HepG2 (cell line): ENCODE measurements around the gene C9orf43. TPM values are rescaled to one million over a fixed set of nuclear protein-coding genes. Genes with fewer than 3 reads are reported as not detected.

Experiments
- AHR ChIP-seq: IDR thresholded peaks from 2 replicates; pipeline ENCODE4 v1.6.1; 2018; ENCODE audit warnings: missing genetic modification reagents, missing compliant biosample characterization
- FOXO4 ChIP-seq: sonication (generic); formaldehyde crosslinking; conservative IDR thresholded peaks from 2 replicates; pipeline ENCODE4 v1.8.1; 2023; ENCODE audit warnings: missing genetic modification reagents
- HOXD1 ChIP-seq: sonication (generic); formaldehyde crosslinking; IDR thresholded peaks from 2 replicates; pipeline ENCODE4 v1.5.0; 2020; ENCODE audit warnings: missing genetic modification reagents
- KDM6A ChIP-seq: IDR thresholded peaks from 2 replicates; pipeline ENCODE4 v1.6.1; 2016; ENCODE audit warnings: low read depth
- MLXIP ChIP-seq: sonication (generic); formaldehyde crosslinking; IDR thresholded peaks from 2 replicates; pipeline ENCODE4 v1.9.0; 2021; ENCODE audit warnings: missing genetic modification reagents, borderline replicate concordance
- NFE2L2 ChIP-seq: fragments of 150-350 bp; IDR thresholded peaks from 2 replicates; pipeline ENCODE4 v1.6.1; 2014; ENCODE audit warnings: low read length
- PAWR ChIP-seq: sonication (generic); formaldehyde crosslinking; IDR thresholded peaks from 2 replicates; pipeline ENCODE4 v1.4.0; 2020; ENCODE audit warnings: missing genetic modification reagents, mild to moderate bottlenecking, borderline replicate concordance
- SALL2 ChIP-seq: sonication (generic); formaldehyde crosslinking; IDR thresholded peaks from 2 replicates; pipeline ENCODE4 v1.8.1; 2023; ENCODE audit warnings: mild to moderate bottlenecking, missing genetic modification reagents, inconsistent platforms
- SMC3 ChIP-seq: IDR thresholded peaks from 2 replicates; pipeline ENCODE4 v1.6.1; 2011; ENCODE audit warnings: low read length, improper control_type of control experiment
- SRSF1 ChIP-seq: fragments of 200-400 bp; formaldehyde crosslinking; optimal IDR thresholded peaks from 2 replicates; pipeline ENCODE3; 2017; ENCODE audit warnings: mild to moderate bottlenecking, low read depth, low read length, moderate library complexity
- ZNF101 ChIP-seq: sonication (generic); formaldehyde crosslinking; IDR thresholded peaks from 2 replicates; pipeline ENCODE4 v1.4.0; 2020; ENCODE audit warnings: mild to moderate bottlenecking, low read depth, missing genetic modification reagents, borderline replicate concordance
- ZNF280D ChIP-seq: sonication (generic); formaldehyde crosslinking; IDR thresholded peaks from 2 replicates; pipeline ENCODE4 v1.5.1; 2020; ENCODE audit warnings: mild to moderate bottlenecking, missing genetic modification reagents
- ZNF34 ChIP-seq: sonication (generic); formaldehyde crosslinking; IDR thresholded peaks from 2 replicates; pipeline ENCODE4 v1.4.0; 2020; ENCODE audit warnings: mild to moderate bottlenecking, missing genetic modification reagents, borderline replicate concordance
- ZNF407 ChIP-seq: sonication (generic); formaldehyde crosslinking; IDR thresholded peaks from one replicate; pipeline ENCODE4 v1.5.1; 2020; ENCODE audit warnings: mild to moderate bottlenecking, missing genetic modification reagents; ENCODE audit errors: not compliant biosample characterization
- ZNF546 ChIP-seq: sonication (generic); formaldehyde crosslinking; conservative IDR thresholded peaks from 2 replicates; pipeline ENCODE4 v1.8.1; 2023; ENCODE audit warnings: mild to moderate bottlenecking, missing genetic modification reagents
- polyA plus RNA-seq, 8 experiments: library from polyadenylated mRNA; depleted of rRNA in 3 of 8; stranded (reverse) in 7 of 8; unstranded in 1 of 8; fragments of >200 nt; fragmentation: Illumina TruSeq in 4 of 8; extraction: Trizol in 4 of 8; gene quantifications; 2 replicates each; pipeline versions ENCODE4 v1.2.1 to v1.2.3, GENCODE V29; 2011 to 2016; ENCODE audit warnings: low read depth in 4 of 8, missing spikeins in 1 of 8, mixed read lengths in 1 of 8; ENCODE audit not compliant: insufficient read depth in 1 of 8
- total RNA-seq, 5 experiments: library from RNA; depleted of rRNA; stranded (reverse); fragments of >200 nt; fragmentation: Illumina TruSeq; extraction: Trizol; gene quantifications; 2 replicates each; pipeline ENCODE4 v1.2.3, GENCODE V29; 2016; ENCODE audit warnings: low read depth in 1 of 5

Gene C9orf43
- total and polyA plus RNA-seq, 2 of the 13 experiments (the other 11 are each of a cell fraction or from before 2014, with no cell fraction given) = 0.24 to 0.31 TPM

GRCh38 chr9:113477058-113477457, 66.5 kb downstream of the C9orf43 start (continued):
- TF ChIP-seq ZNF407 (no peak), SALL2 (CRISPR knock-in tag) (no peak), FOXO4 (CRISPR knock-in tag) (no peak), KDM6A (no peak), MLXIP (CRISPR knock-in tag) (no peak), SMC3 (no peak), SRSF1 (no peak), PAWR (CRISPR knock-in tag) (no peak), ZNF101 (CRISPR knock-in tag) (no peak), ZNF280D (CRISPR knock-in tag) (no peak), AHR (CRISPR knock-in tag) (no peak), ZNF546 (no peak), HOXD1 (CRISPR knock-in tag) (no peak), NFE2L2 (no peak), ZNF34 (CRISPR knock-in tag) (no peak)
